Lower lobe of right lung (tissue), 2 donors: Measurements from ENCODE around the gene STAT1. TPM values are rescaled to one million over a fixed set of nuclear protein-coding genes. Genes with fewer than 3 reads are reported as not detected.

Experiments
- ATAC-seq, 2 donors: fragments of 200-7000 bp; cut with Tn5 transposase; one replicate each; pipeline ENCODE4 v1.9.1; 2020 to 2022; ENCODE audit warnings: mild to moderate bottlenecking in 2 of 2, moderate library complexity in 2 of 2
- DNase-seq: peaks from one replicate; pipeline ENCODE4 v3.0.0-alpha.2; 2020
- H3K27ac ChIP-seq: fragments of 200-600 bp; one replicate; pipeline ENCODE4 v1.8.0; 2022
- H3K27me3 ChIP-seq: fragments of 200-600 bp; one replicate; pipeline ENCODE4 v1.8.0; 2022; ENCODE audit warnings: low read depth
- H3K36me3 ChIP-seq: fragments of 200-600 bp; one replicate; pipeline ENCODE4 v1.8.0; 2022; ENCODE audit warnings: mild to moderate bottlenecking
- H3K4me1 ChIP-seq: fragments of 200-600 bp; one replicate; pipeline ENCODE4 v1.8.0; 2022
- H3K4me3 ChIP-seq: fragments of 200-600 bp; one replicate; pipeline ENCODE4 v1.8.0; 2022; ENCODE audit warnings: mild to moderate bottlenecking
- H3K9me3 ChIP-seq: fragments of 200-600 bp; one replicate; pipeline ENCODE4 v1.8.0; 2022
- intact Hi-C: fragments of 100-400 bp; cut with DNase I; formaldehyde crosslinking; loops from one replicate; pipeline ENCODE4 v1.11.0; 2022
- total RNA-seq: library from RNA; stranded (reverse); fragmentation: NEBNext Ultra II Directional; extraction: Animal tissue kit (Norgen Biotek cat#: 25700); gene quantifications from one replicate; pipeline ENCODE4 v1.2.1, GENCODE V29; 2021
- TF ChIP-seq, protein P1 (sequence below): fragments of 200-600 bp; IDR thresholded peaks from one replicate; pipeline ENCODE4 v1.8.0; 2022; ENCODE audit warnings: antibody characterized with exemption, mild to moderate bottlenecking
- donor health status: DM: no; HTN: yes; CAD: no; lungs with severe emphysema.

Gene STAT1
- total RNA-seq, 1 donor from 2014 or later, result 103 TPM

- peaks cover 25% of the 10 kb centered on the region for H3K4me1 ChIP-seq
- ATAC-seq, result no peak
- H3K27me3 ChIP-seq, result no peaks in the 10 kb centered on the region
- DNase-seq, result no peak
- no peak overlapping the region for H3K4me3 ChIP-seq
- no peaks in the 10 kb centered on the region for H3K9me3 ChIP-seq
- peaks cover 86% of the 10 kb centered on the region for H3K36me3 ChIP-seq
- TF ChIP-seq, protein P1, sequence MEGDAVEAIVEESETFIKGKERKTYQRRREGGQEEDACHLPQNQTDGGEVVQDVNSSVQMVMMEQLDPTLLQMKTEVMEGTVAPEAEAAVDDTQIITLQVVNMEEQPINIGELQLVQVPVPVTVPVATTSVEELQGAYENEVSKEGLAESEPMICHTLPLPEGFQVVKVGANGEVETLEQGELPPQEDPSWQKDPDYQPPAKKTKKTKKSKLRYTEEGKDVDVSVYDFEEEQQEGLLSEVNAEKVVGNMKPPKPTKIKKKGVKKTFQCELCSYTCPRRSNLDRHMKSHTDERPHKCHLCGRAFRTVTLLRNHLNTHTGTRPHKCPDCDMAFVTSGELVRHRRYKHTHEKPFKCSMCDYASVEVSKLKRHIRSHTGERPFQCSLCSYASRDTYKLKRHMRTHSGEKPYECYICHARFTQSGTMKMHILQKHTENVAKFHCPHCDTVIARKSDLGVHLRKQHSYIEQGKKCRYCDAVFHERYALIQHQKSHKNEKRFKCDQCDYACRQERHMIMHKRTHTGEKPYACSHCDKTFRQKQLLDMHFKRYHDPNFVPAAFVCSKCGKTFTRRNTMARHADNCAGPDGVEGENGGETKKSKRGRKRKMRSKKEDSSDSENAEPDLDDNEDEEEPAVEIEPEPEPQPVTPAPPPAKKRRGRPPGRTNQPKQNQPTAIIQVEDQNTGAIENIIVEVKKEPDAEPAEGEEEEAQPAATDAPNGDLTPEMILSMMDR, result no peak
- intact Hi-C loops, result no loop called here
- no peak overlapping the region for H3K27ac ChIP-seq
Observed at GRCh38 chr2:191006997-191007783, 6.8 kb downstream of the STAT1 start.

DNA sequence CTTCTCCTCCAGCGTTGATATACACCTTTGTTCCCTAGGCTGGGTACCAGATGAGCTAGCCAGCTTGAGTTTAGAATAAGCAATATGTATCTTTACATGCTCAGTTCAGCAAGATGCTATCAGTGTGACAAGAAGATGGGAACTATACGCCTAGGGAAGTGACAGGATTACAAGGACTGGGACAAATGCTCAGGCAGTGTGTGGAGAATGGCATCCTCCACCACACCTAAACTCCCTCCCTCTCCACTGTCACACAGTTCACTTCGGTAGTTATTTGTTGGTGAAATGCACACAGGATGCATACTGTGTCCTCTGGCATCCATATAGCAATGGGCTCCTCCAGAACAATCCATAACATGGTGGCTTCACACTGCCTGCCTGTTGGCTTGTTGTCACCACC, 7.7 kb downstream of the STAT1 start:
- Histone ChIP-seq H3K27me3 (no peaks in the 10 kb centered on the region), H3K4me1 (peaks cover 16% of the 10 kb centered on the region), H3K36me3 (peaks cover 91% of the 10 kb centered on the region), H3K9me3 (no peaks in the 10 kb centered on the region), H3K4me3 (no peak overlapping the region), H3K27ac (no peak overlapping the region)
- intact Hi-C loops, result no loop called here
- no peak for ATAC-seq
- TF ChIP-seq, protein P1, result no peak
- DNase-seq, result no peak

GRCh38 chr2:191003405-191004309, 10.3 kb downstream of the STAT1 start:
- ATAC-seq (no peak), DNase-seq (no peak)
- Histone ChIP-seq H3K9me3 (no peaks in the 10 kb centered on the region), H3K27ac (no peak overlapping the region), H3K4me3 (no peak overlapping the region), H3K27me3 (no peaks in the 10 kb centered on the region), H3K4me1 (no peaks in the 10 kb centered on the region), H3K36me3 (peaks cover 100% of the 10 kb centered on the region)
- intact Hi-C loops, result no loop called here
- TF ChIP-seq, protein P1, result no peak

- intact Hi-C loops, result no loop called here
- Histone ChIP-seq H3K36me3 (peaks cover 100% of the 10 kb centered on the region), H3K9me3 (no peaks in the 10 kb centered on the region), H3K4me1 (no peaks in the 10 kb centered on the region), H3K27me3 (no peaks in the 10 kb centered on the region), H3K4me3 (no peak overlapping the region), H3K27ac (no peak overlapping the region)
- DNase-seq, result no peak
- ATAC-seq, result no peak
- TF ChIP-seq, protein P1, result no peak
Observed at GRCh38 chr2:191001624-191002023, 12.3 kb downstream of the STAT1 start.

GRCh38 chr2:191001032-191001431, 12.9 kb downstream of the STAT1 start:
- TF ChIP-seq, protein P1, result no peak
- Histone ChIP-seq H3K27me3 (no peaks in the 10 kb centered on the region), H3K9me3 (no peaks in the 10 kb centered on the region), H3K4me1 (no peaks in the 10 kb centered on the region), H3K27ac (no peak overlapping the region), H3K4me3 (no peak overlapping the region), H3K36me3 (peaks cover 100% of the 10 kb centered on the region)
- DNase-seq (no peak), ATAC-seq (no peak)
- intact Hi-C loops, result no loop called here
